Amygdala (tissue), 56 donors: ENCODE data around the gene MAP1LC3B2.

Experiments
- DNase-seq, 56 donors: peaks; one replicate each; lab custom pipeline; 2025; lab: John Stamatoyannopoulos, UW

The MAP1LC3B2 gene

GRCh38 chr12:116591855-116592637 is 32.9 kb downstream of the MAP1LC3B2 start:
- DNase-seq: peak in 43 of 56 donors; percentile 2 to 65 (median 28)

GRCh38 chr12:116592731-116593130 is 33.5 kb downstream of the MAP1LC3B2 start:
- no peak for DNase-seq

GRCh38 chr12:116594325-116595038 is 35.3 kb downstream of the MAP1LC3B2 start:
- DNase-seq: peak in 3 of 56 donors; percentile 1 to 7 (median 4)

- DNase-seq: peak in 10 of 56 donors; percentile 7 to 22 (median 9)
Measured at GRCh38 chr12:116595186-116595585, 36.0 kb downstream of the MAP1LC3B2 start.

- no peak for DNase-seq
Measured at GRCh38 chr12:116595672-116596071, 36.5 kb downstream of the MAP1LC3B2 start.

GRCh38 chr12:116597886-116598285 is 38.7 kb downstream of the MAP1LC3B2 start:
- no peak for DNase-seq

GRCh38 chr12:116598311-116599284 is 39.4 kb downstream of the MAP1LC3B2 start:
- no peak for DNase-seq

- DNase-seq: peak in 50 of 56 donors; percentile 3 to 75 (median 36)
Measured at GRCh38 chr12:116599285-116600136, 40.3 kb downstream of the MAP1LC3B2 start.

- DNase-seq: no peak
Measured at GRCh38 chr12:116600959-116601918, 42.1 kb downstream of the MAP1LC3B2 start.

- DNase-seq: no peak
Measured at GRCh38 chr12:116601933-116602810, 43.0 kb downstream of the MAP1LC3B2 start.

GRCh38 chr12:116603546-116604177 is 44.5 kb downstream of the MAP1LC3B2 start:
- DNase-seq: no peak

- DNase-seq: no peak
Measured at GRCh38 chr12:116604178-116604895, 45.2 kb downstream of the MAP1LC3B2 start.

GRCh38 chr12:116604951-116605641 is 45.9 kb downstream of the MAP1LC3B2 start:
- peak in 1 of 56 donors; percentile 9 for DNase-seq

GRCh38 chr12:116606397-116606796 is 47.2 kb downstream of the MAP1LC3B2 start:
- no peak for DNase-seq

GRCh38 chr12:116607039-116607438 is 47.9 kb downstream of the MAP1LC3B2 start:
- no peak for DNase-seq
